Progenitor cell of endocrine pancreas (in vitro differentiated cells): Measurements from ENCODE around the gene KLHDC7A. TPM values are rescaled to one million over a fixed set of nuclear protein-coding genes. Genes with fewer than 3 reads are reported as not detected.
A peak's percentile ranks its signal among the peaks of the same experiment; 100 is the strongest.

ENCODE experiments used
- DNase-seq: peaks from one replicate; pipeline ENCODE4 v3.0.0; 2021; ENCODE audit warnings: low spot score; ENCODE audit not compliant: unreplicated experiment
- H3K27ac Mint-ChIP-seq: 2 replicates; pipeline ENCODE4 v1.8.0; 2021; ENCODE audit warnings: mild to moderate bottlenecking, moderate library complexity, mixed read lengths
- H3K27me3 Mint-ChIP-seq: 2 replicates; pipeline ENCODE4 v1.8.0; 2021; ENCODE audit warnings: mixed read lengths
- H3K36me3 Mint-ChIP-seq: 2 replicates; pipeline ENCODE4 v1.8.0; 2022; ENCODE audit warnings: mixed read lengths; ENCODE audit not compliant: insufficient read depth
- H3K4me1 Mint-ChIP-seq: 2 replicates; pipeline ENCODE4 v1.8.0; 2021; ENCODE audit warnings: low read depth, mixed read lengths
- H3K4me3 Mint-ChIP-seq: 2 replicates; pipeline ENCODE4 v1.8.0; 2021; ENCODE audit warnings: low read depth, mild to moderate bottlenecking, moderate library complexity, mixed read lengths
- H3K9me3 Mint-ChIP-seq: 2 replicates; pipeline ENCODE4 v1.8.0; 2021; ENCODE audit warnings: low read depth, mixed read lengths
- CTCF ChIP-seq: fragments of 200-600 bp; sonication (generic); IDR thresholded peaks from one replicate; pipeline ENCODE4 v1.5.0; 2021; ENCODE audit warnings: antibody characterized with exemption, mild to moderate bottlenecking; ENCODE audit not compliant: unreplicated experiment
- total RNA-seq: library from RNA; stranded (reverse); gene quantifications from 2 replicates; pipeline ENCODE4 v1.2.1, GENCODE V29; 2021

KLHDC7A gene
- total RNA-seq, 1 donor from 2014 or later: 0.96 TPM

DNA sequence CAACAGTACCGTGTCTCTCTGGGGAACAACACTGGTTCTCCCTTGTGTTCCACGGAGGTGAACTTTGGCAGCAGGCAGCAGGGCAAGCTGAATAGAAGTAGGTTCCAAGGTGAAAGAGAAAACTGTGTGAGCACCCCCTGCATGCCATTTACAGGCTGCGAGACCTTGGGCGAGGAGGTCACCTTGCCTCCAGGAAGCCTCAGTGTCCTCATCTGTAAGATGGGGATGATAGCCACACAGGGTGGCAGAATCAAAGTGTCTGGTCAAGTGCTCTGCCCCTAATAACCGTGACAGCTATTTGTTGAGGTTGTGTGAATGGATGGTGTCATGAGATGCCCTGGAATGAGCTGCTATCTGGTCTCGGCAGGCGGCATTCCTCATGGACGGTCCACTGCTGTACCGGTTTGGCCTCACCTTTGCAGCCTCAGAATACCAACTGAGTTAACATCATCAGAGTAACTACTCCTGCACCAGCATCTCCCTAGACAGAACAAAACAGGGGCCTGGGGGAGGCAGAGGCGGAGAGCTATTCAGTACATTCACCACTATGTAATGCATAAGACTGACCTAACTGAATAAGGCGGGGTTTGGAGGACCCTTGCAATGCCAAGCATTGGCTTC, 7.4 kb upstream of the KLHDC7A start:
- H3K27ac Mint-ChIP-seq: no peak overlapping the region

DNA sequence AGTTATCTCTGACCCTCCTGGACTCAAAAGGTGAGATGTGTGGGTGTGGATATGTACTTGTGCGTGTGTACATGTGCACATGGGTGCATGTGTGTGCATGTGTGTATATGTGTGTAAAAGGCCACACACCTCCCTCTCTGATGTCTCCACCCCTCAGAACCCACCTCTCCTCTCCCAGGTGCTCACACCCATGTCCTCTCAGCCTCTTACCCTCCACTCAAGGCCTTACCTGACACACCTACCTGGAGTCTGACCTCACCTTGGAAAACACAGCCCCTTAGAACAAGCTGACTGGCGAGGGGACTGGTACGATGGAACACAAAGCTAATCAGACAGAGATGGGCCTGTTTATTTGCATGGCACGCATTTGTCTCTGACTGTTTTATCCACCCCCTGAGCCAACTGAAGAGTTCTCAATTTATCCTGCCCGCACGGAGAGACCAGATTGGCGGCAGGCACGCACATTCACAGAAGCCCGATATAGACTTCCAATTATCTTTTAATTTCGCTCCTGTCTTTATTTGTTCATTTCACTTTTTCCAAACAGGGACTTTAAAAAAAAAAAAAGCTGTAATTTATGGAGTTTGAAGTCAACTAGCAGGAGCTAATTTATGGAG, 6.1 kb upstream of the KLHDC7A start:
- H3K27ac Mint-ChIP-seq: no peak overlapping the region
- TF ChIP-seq CTCF: no peak
- DNase-seq: no peak
- peaks cover 1% of the 10 kb centered on the region for H3K4me1 Mint-ChIP-seq
- H3K36me3 Mint-ChIP-seq: no peaks in the 10 kb centered on the region
- H3K9me3 Mint-ChIP-seq: no peaks in the 10 kb centered on the region
- H3K4me3 Mint-ChIP-seq: no peak overlapping the region
- peaks cover 19% of the 10 kb centered on the region for H3K27me3 Mint-ChIP-seq

More for the DNA sequence above, 7.4 kb upstream of the KLHDC7A start:
- no peak for TF ChIP-seq CTCF
- Mint-ChIP-seq H3K4me3 (no peak overlapping the region), H3K4me1 (peaks cover 4% of the 10 kb centered on the region), H3K36me3 (no peaks in the 10 kb centered on the region), H3K27me3 (peaks cover 23% of the 10 kb centered on the region), H3K9me3 (no peaks in the 10 kb centered on the region)
- DNase-seq: no peak

DNA sequence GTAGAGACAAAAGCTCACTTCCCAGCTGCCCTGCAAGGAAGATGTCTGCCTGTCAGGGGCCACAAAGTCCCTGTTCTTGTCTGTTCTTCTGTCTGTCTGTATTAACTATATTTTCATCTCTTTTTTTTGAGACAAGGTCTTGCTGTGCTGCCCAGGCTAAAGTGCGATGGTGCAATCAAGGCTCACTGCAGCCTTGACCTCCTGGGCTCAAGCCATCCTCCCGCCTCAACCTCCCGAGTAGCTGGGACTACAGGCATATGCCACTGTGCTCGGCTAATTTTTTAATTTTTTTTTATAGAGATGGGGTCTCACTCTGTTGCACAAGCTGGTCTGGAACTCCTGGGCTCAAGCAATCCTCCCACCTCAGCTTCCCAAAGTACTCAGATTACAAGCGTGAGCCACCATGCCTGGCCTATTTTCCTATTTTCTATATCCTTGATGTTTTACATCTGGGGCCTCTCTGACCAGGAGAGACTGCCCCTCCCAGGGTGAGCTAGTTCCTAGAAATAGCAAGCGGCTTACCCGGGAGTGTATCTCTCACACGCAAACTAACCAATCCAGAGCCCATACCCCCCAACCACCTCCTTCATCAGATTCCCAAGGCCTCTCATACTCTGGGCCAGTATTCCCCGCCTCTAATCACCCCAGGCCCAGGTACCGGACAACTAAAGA, 5.4 kb upstream of the KLHDC7A start:
- peak overlapping the region; percentile 82 for H3K27ac Mint-ChIP-seq
- H3K9me3 Mint-ChIP-seq: no peaks in the 10 kb centered on the region
- H3K36me3 Mint-ChIP-seq: no peaks in the 10 kb centered on the region
- TF ChIP-seq CTCF: no peak
- H3K4me1 Mint-ChIP-seq: peaks cover 5% of the 10 kb centered on the region
- peaks cover 21% of the 10 kb centered on the region for H3K27me3 Mint-ChIP-seq
- H3K4me3 Mint-ChIP-seq: no peak overlapping the region
- DNase-seq: no peak

DNA sequence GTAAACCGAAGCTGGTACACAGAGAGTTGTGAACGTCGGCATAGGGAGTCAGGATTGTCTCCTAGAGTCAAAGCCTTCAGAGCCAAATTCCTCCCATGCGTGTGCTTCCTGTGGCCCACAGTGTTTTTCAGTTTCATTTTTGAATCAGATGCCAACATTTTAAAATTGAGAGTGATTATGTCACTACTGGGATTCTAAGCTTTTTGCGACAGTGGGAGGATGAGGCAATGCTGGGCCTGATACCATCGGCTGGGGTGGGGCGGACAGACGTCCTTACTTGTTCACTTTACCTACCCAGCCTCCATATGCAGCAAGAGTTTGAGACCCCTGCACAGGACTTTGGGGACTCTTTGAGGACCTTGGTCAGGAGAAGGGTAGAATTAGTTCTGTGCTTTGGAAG, 1.3 kb upstream of the KLHDC7A start:
- H3K4me1 Mint-ChIP-seq: peaks cover 12% of the 10 kb centered on the region
- H3K36me3 Mint-ChIP-seq: no peaks in the 10 kb centered on the region
- no peak overlapping the region for H3K27ac Mint-ChIP-seq
- no peak for TF ChIP-seq CTCF
- DNase-seq: no peak
- H3K27me3 Mint-ChIP-seq: peaks cover 19% of the 10 kb centered on the region
- H3K9me3 Mint-ChIP-seq: no peaks in the 10 kb centered on the region
- H3K4me3 Mint-ChIP-seq: no peak overlapping the region

- DNase-seq: no peak
- peak overlapping the region; percentile 81 for H3K27ac Mint-ChIP-seq
- H3K4me3 Mint-ChIP-seq: no peak overlapping the region
Observed at GRCh38 chr1:18481190-18481920, 625 bp downstream of the KLHDC7A start.

More at GRCh38 chr1:18481190-18481920, 625 bp downstream of the KLHDC7A start:
- no peaks in the 10 kb centered on the region for H3K9me3 Mint-ChIP-seq
- TF ChIP-seq CTCF: no peak
- H3K4me1 Mint-ChIP-seq: peaks cover 14% of the 10 kb centered on the region
- H3K36me3 Mint-ChIP-seq: no peaks in the 10 kb centered on the region
- H3K27me3 Mint-ChIP-seq: peaks cover 12% of the 10 kb centered on the region
